ENCODE results near the gene PAPOLG. TPM values are rescaled to one million over a fixed set of nuclear protein-coding genes. Genes with fewer than 3 reads are reported as not detected.

Gene PAPOLG
- total and polyA plus RNA-seq, 9 of the 15 experiments (the other 6 are each of a cell fraction or from before 2014, with no cell fraction given) = 3.9 to 16.3 (median 10.0) TPM

DNA sequence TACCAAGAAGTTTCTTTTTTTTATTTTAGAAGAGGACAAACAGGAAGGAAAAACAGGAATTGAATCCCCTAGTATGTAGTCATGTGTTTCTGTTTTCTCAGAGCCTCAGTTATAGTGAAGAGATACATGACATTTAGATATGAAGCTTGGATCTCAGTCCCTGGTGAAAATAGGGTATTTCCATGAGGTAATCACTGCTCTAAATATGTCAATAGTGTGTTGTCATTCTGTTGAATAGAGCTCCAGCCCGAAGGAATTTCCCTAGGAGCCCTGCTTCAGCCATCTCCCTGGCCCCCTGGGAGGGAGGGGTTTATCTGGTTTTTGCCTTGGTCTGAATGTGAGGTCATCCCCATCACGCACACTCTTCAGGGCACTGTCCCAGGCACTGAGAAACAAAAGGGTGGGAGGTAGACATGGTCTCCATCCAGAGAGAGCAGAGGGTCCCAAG is 78.2 kb downstream of the PAPOLG start (continued):
- TF ChIP-seq, protein P1, sequence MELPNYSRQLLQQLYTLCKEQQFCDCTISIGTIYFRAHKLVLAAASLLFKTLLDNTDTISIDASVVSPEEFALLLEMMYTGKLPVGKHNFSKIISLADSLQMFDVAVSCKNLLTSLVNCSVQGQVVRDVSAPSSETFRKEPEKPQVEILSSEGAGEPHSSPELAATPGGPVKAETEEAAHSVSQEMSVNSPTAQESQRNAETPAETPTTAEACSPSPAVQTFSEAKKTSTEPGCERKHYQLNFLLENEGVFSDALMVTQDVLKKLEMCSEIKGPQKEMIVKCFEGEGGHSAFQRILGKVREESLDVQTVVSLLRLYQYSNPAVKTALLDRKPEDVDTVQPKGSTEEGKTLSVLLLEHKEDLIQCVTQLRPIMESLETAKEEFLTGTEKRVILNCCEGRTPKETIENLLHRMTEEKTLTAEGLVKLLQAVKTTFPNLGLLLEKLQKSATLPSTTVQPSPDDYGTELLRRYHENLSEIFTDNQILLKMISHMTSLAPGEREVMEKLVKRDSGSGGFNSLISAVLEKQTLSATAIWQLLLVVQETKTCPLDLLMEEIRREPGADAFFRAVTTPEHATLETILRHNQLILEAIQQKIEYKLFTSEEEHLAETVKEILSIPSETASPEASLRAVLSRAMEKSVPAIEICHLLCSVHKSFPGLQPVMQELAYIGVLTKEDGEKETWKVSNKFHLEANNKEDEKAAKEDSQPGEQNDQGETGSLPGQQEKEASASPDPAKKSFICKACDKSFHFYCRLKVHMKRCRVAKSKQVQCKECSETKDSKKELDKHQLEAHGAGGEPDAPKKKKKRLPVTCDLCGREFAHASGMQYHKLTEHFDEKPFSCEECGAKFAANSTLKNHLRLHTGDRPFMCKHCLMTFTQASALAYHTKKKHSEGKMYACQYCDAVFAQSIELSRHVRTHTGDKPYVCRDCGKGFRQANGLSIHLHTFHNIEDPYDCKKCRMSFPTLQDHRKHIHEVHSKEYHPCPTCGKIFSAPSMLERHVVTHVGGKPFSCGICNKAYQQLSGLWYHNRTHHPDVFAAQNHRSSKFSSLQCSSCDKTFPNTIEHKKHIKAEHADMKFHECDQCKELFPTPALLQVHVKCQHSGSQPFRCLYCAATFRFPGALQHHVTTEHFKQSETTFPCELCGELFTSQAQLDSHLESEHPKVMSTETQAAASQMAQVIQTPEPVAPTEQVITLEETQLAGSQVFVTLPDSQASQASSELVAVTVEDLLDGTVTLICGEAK (IDR thresholded peaks at IDR 0.05) = no peak
- TF ChIP-seq, protein P1 (CRISPR knock-in tag; IDR thresholded peaks at IDR 0.05) = no peak
- TF ChIP-seq CEBPG (CRISPR knock-in tag; IDR thresholded peaks at IDR 0.05) (no peak), CEBPG (tag; conservative IDR thresholded peaks at IDR 0.05 in 1 of 2, IDR thresholded peaks at IDR 0.05 in 1 of 2) (no peak)
